Raji (cell line): ENCODE data around the gene IL3RA.
A peak's percentile ranks its signal among the peaks of the same experiment; 100 is the strongest.

Source experiments
- POLR2A ChIP-seq: IDR thresholded peaks from 2 replicates; pipeline ENCODE4 v1.6.1; 2011; ENCODE audit warnings: low read depth, low read length, control low read depth; ENCODE audit not compliant: insufficient read depth

The IL3RA gene

DNA sequence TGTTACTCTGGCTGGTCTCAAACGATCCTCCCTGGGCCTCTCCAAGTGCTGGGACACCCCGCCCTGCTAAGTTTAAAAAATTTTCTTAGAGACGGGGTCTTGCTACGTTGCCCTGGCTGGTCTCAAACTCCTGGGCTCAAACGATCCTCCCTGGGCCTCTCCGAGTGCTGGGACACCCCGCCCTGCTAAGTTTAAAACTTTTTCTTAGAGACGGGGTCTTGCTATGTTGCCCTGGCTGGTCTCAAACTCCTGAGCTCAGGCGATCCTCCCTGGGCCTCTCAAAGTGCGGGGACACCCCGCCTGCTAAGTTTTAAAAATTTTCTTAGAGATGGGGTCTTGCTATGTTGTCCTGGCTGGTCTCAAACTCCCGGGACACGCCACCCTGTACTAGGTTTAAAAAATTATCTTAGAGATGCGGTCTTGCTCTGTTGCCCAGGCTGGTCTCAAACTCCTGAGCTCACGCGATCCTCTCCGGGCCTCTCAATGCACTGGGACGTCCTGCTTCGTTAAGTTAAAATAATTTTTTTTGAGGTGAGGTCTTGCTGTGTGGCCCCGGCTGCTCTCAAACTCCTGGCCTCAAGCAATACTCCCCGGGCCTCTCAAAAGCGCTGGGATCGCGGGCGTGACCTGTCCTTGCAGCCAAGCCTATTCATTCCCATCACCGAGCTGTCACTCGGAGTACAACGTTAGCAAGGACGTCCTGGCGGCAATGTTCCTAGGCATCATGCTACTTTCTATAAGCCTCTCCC, 54.2 kb downstream of the IL3RA start:
- no peak for TF ChIP-seq POLR2A

DNA sequence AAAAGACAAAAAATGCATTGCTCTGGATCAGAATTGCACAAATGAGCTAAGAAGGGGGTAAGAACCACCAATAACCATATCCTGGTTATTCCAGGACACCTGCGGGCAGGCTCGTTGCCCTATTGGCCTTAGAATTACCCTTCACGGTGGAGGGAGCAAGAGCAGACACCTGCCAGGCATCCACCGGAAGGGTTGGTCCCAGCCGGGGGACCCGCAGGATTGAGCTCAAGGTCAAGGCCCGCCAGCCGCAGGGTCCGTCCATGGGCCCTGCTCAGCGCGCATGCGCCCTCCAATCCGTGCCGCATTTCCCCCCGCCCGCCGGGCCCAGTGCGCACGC, 54.8 kb downstream of the IL3RA start:
- TF ChIP-seq POLR2A: no peak

GRCh38 chrX:1391707-1392375, 55.3 kb downstream of the IL3RA start, which contains the start of gene SLC25A6:
TSS of gene SLC25A6 (minus strand) at chrX:1392113. CDS start at chrX:1392009, 104 bp downstream.
- TF ChIP-seq POLR2A: peak; percentile 92

- peak; percentile 69; the same call in 1 of the 2 replicates for TF ChIP-seq POLR2A
These were observed 55.9 kb downstream of the IL3RA start for GRCh38 chrX:1392376-1393068.

DNA sequence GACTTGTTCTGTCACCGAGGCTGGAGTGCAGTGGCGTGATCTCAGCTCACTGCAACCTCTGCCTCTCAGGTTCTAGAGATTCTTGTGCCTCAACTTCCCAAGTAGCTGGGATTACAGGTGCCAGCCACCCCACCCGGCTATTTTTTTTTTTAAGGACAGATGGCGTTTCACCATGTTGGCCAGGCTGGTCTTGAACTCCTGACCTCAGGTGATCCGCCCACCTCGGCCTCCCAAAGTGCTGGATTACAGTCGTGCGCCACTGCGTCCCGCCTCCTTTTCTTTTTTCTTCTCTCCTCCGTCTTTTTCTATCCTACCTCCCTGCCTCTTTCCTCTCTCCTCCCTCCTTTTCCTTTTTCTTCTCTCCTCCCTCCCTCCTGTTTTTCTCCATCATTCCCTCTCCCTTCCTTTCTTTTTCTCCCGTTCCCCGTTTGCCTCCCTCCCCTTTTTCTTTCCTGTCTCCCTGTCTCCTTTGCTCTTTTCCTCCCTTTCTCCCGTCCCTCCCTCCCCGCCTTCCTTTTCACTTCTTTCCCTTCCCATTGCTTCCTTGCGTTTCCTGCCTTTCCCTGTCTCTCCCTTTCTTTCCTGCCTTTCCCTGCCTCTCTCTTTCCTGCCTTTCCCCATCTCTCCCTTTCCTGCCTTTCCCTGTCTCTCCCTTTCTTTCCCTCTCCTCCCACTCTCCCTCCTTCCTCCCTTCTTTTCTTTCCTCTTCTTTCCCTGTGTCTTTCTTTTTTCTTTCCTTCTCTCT, 57.5 kb downstream of the IL3RA start:
- no peak for TF ChIP-seq POLR2A

DNA sequence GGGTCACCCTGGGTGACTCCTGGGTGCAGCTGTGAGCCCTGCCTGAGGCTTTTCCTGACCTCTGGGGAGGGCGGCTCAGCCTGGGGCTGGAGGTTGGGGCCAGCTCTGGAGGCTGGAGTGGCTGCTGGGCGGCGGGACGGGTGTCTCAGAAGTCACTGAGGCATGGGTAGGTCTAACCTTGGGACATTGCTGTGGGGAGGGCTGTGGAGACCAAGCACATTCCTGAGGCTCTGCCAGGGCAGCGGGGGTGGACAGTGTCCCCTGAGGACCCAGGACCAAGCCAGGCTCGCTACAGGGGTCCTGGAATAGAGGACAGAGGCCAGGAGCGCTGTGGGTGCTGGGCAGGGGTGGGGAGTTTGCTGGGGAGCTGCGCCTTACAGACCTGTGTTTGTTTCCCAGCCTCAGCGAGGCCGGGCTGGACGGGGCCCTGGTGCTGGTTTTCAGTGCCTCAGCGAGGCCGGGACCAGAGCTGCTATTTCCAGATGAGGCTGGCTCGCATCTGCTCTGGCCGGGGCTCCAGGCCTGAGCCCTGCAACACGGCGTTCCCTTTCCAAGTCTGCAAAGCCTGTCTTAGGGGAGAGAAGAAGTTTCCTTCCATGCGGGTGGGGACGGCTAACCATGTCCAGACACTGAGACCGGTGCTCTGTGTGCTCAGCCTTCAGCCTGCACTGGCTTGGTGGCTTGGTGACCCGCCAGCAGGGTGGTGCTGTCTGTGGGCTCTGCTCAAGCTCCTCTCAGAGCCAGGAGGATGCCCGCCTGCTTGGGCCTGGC, 58.3 kb downstream of the IL3RA start:
- no peak for TF ChIP-seq POLR2A

DNA sequence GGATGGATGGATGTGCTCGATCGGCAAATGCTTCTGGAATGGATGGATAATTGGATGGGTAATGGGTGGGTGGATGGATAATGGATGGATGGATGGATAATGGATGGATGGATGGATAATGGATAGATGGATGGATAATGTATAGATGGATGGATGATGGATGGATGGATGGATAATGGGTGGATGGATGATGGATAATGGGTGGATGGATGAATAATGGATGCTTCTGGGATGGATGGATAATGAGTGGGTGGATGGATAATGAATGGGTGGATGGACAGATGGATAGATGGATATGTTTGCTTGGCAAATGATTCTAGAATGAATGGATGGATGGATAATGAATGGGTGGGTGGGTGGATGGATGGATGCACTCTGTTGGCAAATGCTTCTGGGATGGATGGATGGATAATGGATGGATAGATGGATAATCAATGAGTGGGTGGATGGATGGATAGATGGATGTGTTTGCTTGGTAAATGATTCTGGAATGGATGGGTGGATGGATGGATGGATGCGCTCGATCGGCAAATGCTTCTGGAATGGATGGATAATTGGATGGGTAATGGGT, 59.1 kb downstream of the IL3RA start:
- no peak for TF ChIP-seq POLR2A

- TF ChIP-seq POLR2A: no peak
These were observed 60.4 kb downstream of the IL3RA start for GRCh38 chrX:1397001-1397400.

GRCh38 chrX:1397441-1398270, 61.1 kb downstream of the IL3RA start:
- no peak for TF ChIP-seq POLR2A

GRCh38 chrX:1398431-1399340, 62.1 kb downstream of the IL3RA start:
- no peak for TF ChIP-seq POLR2A

- no peak for TF ChIP-seq POLR2A
These were observed 63.5 kb downstream of the IL3RA start for GRCh38 chrX:1400049-1400448.

- no peak for TF ChIP-seq POLR2A
These were observed 64.3 kb downstream of the IL3RA start for GRCh38 chrX:1400742-1401471.
